NB4 (cell line): ENCODE results near the gene CLDN11.

Experiments
- DNase-seq: peaks from one replicate; pipeline ENCODE4 v3.0.0; 2010; ENCODE audit warnings: low read depth
- H3K4me3 ChIP-seq: one replicate; pipeline ENCODE4 v1.5.1; 2011; ENCODE audit warnings: mild to moderate bottlenecking, low read depth, low read length, moderate library complexity
- MYC ChIP-seq: IDR thresholded peaks from 2 replicates; pipeline ENCODE4 v1.6.1; 2011; ENCODE audit warnings: low read depth, low read length
- POLR2A ChIP-seq: IDR thresholded peaks from 2 replicates; pipeline ENCODE4 v1.6.1; 2011; ENCODE audit warnings: mild to moderate bottlenecking; ENCODE audit not compliant: insufficient read length; ENCODE audit errors: extremely low read depth
- TF ChIP-seq, protein P1 (sequence below): IDR thresholded peaks from one replicate; pipeline ENCODE4 v1.5.1; 2012; ENCODE audit warnings: low read depth, low read length
- TF ChIP-seq, protein P2 (sequence below): IDR thresholded peaks from 2 replicates; pipeline ENCODE4 v1.6.1; 2011; ENCODE audit warnings: low read depth, low read length

The CLDN11 gene

DNA sequence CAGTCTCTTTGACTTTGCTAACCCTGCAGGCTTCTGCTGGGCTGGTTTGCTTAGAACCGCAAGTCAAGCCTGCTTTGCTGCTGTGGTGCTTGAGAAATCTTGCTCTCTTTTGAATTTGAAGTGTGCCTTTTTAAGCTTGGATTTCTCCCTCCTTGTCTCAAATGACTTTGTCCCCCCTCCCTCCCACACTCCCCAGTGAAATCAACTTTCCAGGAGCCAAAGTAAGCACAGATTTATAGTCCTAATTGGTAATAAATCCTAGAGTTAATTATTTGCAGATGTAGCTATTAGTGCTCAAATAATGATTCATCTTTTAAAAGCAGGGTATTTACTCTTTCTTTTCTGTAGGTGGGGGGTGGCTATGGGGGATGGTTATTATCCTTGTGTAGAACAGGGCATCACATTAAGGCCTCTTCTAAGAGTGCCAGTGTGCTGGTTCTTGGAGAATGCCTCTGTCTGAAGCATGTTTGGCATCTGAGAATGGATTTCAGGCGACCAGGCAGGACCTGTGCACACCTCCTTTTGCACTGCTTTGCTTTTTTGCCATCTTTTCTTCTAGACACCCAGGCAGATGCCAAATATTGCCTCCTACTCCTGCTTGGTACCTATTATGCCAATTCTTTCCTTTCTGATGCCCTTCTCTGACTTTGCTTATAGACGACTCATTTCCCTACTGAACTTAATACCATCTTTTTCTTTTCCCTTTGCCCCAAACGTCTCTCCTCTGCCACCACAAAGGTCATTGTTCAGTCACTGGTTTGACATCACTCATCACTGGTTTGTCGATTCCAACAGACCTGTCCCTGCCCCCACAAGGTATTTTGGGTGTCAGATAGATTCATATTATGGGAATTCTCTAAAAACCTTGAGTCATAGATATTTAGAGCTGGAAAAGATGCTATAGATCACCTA, 50.7 kb downstream of the CLDN11 start:
- DNase-seq = no peak
- no peak overlapping the region for H3K4me3 ChIP-seq
- TF ChIP-seq MYC = no peak
- no peak for TF ChIP-seq POLR2A
- TF ChIP-seq, protein P1, sequence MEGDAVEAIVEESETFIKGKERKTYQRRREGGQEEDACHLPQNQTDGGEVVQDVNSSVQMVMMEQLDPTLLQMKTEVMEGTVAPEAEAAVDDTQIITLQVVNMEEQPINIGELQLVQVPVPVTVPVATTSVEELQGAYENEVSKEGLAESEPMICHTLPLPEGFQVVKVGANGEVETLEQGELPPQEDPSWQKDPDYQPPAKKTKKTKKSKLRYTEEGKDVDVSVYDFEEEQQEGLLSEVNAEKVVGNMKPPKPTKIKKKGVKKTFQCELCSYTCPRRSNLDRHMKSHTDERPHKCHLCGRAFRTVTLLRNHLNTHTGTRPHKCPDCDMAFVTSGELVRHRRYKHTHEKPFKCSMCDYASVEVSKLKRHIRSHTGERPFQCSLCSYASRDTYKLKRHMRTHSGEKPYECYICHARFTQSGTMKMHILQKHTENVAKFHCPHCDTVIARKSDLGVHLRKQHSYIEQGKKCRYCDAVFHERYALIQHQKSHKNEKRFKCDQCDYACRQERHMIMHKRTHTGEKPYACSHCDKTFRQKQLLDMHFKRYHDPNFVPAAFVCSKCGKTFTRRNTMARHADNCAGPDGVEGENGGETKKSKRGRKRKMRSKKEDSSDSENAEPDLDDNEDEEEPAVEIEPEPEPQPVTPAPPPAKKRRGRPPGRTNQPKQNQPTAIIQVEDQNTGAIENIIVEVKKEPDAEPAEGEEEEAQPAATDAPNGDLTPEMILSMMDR = no peak
- TF ChIP-seq, protein P2, sequence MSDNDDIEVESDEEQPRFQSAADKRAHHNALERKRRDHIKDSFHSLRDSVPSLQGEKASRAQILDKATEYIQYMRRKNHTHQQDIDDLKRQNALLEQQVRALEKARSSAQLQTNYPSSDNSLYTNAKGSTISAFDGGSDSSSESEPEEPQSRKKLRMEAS = no peak

DNA sequence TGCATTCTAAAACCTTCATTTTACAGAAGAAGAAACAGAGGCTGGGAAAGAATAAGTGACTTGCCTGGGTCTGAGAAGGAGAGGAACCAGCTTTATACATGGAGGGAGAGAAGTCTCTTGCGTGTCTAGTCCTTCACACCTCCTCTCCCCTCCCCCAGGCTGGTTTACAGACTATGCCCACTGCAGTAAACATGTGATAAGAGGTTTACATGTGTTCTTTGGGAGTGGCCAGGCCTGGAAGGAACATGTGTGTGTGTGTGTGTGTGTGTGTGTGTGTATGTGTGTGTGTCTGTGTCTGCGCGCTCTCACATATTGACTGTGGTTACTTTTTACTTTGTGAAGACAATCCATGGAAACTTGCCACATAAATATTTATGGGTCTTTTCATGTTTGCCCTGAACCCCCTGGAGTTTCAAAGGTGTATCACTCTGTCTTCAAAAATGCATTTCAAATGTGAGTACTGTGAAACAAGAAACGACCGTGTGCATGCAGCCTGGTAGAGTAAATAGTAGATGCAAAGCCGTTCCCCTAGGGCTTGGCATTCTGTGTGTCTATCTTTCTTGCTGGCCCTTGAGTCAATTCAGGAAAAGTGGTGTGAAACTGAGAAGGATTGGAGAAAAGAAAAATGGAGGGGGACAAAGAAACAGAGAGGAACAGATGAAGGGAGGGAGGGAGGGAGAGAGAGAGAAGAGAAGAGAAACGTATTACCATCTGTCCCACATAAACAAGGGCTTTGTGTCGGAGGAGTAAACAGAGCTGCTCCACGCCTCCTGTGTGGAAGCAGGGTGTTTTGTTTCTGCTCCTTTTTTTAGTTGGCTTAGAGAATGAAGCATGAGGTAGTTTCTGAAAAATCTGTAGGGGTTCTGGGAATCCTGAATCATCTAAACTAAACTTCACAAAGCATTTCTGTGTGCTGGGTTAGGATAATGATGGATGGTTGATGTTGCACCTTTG, 51.7 kb downstream of the CLDN11 start:
- no peak overlapping the region for H3K4me3 ChIP-seq
- no peak for DNase-seq
- TF ChIP-seq MYC (no peak), POLR2A (no peak)
- TF ChIP-seq, protein P2 = no peak
- TF ChIP-seq, protein P1 = no peak

DNA sequence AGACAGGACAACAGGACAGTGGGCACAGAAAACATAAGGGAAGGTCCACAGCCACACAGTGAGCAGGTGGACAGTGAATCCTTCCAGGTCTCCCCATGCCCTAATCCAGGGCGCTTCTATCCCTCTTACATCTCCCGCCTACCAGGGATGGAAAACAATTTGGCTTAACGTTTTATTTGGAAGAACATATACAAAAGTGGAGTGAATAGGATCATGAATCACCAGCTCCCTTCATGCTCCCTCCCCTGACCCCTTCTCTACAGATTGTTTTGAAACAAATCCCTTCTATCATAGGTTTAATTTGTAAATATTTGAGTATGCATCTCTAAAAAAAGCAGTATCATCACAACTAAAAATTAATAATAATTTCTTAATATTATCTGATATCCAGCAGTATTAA, 52.5 kb downstream of the CLDN11 start:
- no peak overlapping the region for H3K4me3 ChIP-seq
- DNase-seq = no peak
- no peak for TF ChIP-seq MYC
- TF ChIP-seq, protein P2 = no peak
- TF ChIP-seq, protein P1 = no peak
- TF ChIP-seq POLR2A = no peak

DNA sequence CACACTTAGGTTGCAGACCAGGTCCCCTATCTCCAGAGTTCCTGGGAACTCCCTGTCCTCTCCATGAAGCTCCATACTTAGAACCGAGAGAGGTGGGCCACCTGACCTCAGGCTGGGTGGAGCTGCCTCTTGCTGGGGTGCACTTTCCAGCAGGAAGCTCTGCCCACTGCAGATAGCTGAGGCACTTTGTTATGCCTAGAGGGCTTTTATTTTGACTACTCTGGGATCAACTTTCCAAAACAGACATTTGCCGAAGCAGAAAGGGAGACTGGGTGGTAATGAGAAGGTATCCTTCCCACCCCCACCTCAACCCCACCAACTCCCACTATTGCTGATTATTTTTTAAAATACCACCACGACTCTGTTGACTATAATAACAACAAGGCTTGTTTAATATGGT, 54.7 kb downstream of the CLDN11 start:
- no peak overlapping the region for H3K4me3 ChIP-seq
- TF ChIP-seq, protein P1 = no peak
- TF ChIP-seq MYC = no peak
- TF ChIP-seq POLR2A = no peak
- TF ChIP-seq, protein P2 = no peak
- DNase-seq = no peak

DNA sequence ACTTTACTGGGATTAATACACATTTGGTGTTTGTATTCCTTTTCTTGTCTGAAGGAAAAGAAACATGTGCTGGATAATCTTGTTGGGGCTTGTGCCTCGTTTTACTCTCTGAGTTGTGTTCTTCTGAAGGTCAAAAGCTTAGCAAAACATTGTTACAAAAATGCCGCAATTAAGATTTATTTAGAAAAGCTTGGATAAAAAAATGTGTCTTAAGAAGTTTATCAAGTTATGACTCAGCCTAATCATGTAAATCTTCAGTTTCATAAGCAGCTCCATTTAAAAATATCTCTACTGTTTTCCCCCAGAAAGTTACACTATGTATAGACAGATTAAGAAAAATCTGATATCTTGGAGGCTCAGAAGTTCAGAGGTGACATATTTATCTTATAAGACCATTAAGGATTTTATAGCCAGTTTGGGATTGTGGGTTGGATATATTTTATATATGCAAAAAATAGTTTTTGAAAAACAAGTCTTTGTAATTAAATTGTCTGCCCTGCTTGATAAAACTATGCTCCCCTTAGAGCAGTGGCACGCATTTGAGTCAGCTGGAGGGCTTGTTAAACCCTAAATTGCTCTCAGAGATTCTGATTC, 56.5 kb downstream of the CLDN11 start:
- no peak for DNase-seq
- H3K4me3 ChIP-seq = no peak overlapping the region
- TF ChIP-seq, protein P2 = no peak
- TF ChIP-seq, protein P1 = no peak
- no peak for TF ChIP-seq MYC
- no peak for TF ChIP-seq POLR2A
